Jurkat, Clone E6-1 (cell line): ENCODE measurements around the gene RDX.

Experiments used
- DNase-seq: peaks from one replicate; pipeline ENCODE4 v3.0.0-alpha.2; 2011; ENCODE audit warnings: low read depth, low spot score
- H3K4me3 ChIP-seq: 2 replicates; pipeline ENCODE4 v1.5.1; 2011; ENCODE audit warnings: mild to moderate bottlenecking, low read length, control low read depth, moderate library complexity

The RDX gene

DNA sequence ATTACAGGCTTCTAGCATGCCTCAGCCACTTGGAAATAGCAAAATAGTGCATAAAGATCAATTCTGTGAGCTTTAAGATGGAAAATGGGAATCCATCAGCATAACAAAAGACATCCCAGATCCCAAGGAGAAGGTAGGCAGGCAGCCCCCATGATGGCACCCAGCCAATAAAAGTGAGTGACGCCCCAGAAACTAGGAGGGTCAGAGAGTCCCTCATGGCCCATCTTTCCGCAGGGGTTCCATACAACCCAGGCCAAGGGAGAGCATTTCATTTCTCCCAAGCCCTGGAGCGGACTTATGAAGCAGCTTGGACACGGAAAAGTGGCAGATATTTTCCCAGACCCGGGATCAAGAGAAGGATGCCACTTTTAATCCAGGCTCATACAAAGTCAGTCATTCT is 110.0 kb downstream of the RDX start:
- no peak for DNase-seq
- no peak overlapping the region for H3K4me3 ChIP-seq

DNA sequence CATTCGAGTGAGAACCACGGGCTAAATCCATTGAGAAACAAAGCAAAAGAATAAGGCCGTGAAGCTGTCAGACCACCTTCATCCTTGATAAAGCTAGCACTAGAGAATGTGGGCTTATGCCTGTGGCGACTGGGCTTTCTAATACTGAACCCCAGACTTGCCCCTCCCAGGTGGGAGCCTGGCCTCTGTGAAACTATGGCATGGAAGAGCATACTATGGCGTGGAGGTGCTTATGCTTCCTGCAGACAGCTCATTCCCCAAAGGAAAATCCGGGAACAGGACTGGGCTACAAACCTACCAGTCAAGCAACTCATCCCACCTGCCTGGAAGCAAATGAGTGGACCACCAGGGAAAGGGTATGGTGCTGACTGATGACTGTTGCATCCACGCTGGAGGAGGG is 110.8 kb downstream of the RDX start:
- no peak for DNase-seq
- no peak overlapping the region for H3K4me3 ChIP-seq

DNA sequence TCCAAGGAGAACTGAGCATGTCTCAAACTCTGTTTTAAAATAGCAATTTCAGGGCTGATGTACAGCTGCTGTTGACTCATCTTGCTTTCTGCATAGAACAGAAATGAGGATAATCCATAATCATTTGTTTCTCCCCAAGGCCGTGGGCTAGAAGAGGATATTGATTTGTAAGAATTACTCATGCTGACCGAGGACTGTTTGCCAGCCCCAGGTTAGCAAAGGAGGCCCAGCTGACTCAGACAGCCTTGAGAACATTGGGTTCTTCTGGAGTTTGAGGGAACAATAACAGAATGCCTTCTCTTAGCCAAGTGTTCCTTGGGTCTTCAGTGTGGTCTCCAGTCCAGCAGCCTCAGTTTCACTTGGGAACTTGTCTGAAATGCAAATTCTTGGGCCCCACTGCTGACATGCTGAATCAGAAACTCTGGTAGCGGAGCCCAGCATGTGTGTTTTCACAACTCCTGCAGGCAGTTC is 111.3 kb downstream of the RDX start:
- no peak overlapping the region for H3K4me3 ChIP-seq
- DNase-seq: no peak

DNA sequence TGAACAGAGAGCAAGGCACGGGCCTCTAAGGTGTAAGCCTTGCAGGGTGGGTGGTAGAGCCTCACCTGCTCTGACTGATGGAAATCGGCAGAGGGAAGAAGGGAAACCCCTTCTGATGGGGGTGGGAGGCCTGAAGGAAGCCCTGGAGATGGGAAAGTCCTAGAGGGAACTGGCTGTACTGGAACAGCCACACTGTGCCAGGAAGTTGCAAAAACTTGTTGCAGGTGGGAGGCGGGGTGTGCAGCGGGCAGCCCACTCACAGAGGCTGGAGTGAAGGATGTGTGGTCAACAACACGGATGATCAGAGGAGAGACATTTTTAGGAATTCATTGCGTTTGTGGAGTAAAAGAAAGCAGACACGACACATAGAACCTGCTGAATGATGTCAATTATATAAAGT is 112.0 kb downstream of the RDX start:
- H3K4me3 ChIP-seq: no peak overlapping the region
- no peak for DNase-seq

DNA sequence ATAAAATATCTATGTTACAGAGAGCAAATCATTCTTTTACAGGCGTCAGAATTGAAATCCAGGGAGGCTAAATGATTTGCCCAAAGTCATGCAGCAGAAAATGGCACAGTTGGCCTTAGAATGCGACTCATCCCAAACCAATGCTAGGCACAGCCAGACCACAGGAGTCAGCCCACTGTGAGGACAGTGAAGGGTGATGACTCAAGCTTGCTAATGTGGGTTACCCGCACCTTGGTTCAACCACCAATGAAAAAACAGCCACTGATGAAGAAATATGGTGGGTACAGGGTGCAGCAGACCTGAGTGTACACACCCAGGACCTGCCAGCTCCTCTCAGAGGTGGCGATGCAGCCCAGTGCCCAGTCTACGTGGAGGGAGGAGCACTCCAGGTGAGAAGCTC is 113.5 kb downstream of the RDX start:
- H3K4me3 ChIP-seq: no peak overlapping the region

DNA sequence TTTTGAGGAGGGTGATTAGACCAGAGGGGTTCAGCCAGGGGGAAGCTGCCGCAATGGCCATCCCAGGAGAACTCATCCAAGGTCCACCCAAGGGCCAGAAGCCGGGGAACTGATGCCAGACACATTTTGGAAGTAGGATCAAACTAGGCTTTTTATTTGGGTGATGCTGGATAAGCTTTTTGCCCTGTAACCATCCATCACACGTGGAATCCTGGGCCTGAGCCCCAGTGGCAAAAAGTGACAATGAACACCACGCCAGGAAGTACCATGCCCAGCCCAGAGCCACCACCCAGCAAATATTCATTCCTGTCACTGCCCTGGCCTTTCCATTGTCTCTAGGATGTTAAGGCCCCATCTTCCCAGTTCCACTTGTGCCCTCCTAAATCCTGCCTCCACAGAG is 117.3 kb downstream of the RDX start:
- no peak for DNase-seq
- no peak overlapping the region for H3K4me3 ChIP-seq

More for the DNA sequence above, 113.5 kb downstream of the RDX start:
- DNase-seq: no peak

DNA sequence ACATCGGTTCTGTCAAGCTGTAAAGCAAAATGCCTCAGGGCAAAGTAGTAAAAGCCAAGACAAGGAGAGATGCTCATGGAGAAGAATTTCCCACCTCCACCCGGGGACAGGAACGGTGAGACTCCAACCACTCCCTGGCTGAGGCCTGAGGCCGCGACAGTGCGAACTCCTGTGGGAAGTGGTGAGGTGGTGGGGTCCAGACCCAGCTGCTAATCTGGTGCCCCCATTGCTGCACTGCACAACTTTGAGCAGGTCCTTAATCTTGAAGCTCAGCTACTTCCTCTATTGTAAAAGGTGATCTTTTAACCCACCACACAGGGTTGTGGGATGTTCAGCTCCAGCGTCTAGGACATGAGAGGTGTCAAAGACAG is 119.3 kb downstream of the RDX start:
- H3K4me3 ChIP-seq: no peak overlapping the region
- DNase-seq: no peak

DNA sequence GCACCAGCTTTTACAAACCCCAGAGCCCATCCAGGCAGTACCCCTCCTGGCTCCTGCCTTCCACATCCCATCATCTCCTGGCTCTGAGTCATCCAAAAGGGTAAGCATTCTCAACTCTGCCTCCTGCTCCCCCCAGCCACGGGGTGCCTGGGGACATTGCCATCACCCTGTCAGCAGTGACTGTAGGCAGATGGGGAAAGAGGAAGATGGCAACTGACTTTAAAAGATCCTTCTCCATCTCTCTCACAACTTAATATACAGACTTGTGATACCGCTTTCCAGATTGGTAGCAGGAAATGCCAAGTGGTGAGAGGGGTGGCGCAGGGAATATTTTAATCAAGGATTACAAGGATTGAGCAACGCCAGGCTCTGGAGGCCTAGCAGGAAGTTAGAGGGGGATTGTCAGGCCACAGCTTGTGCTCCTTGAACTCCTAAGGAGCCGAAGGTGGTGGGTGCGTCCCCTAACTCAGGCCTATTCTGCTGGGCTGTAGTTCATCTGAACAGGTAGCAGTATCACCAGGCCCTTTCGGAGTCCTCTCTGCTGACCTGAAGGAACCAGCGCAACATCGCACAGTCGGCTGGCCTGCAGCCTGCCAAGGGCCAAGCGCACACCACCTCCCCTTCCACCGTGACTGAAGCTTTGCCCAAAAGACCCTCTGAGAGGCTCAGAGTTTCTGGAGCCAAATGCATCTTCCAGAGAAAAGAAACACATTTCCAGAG is 119.9 kb downstream of the RDX start:
- DNase-seq: no peak
- H3K4me3 ChIP-seq: no peak overlapping the region

DNA sequence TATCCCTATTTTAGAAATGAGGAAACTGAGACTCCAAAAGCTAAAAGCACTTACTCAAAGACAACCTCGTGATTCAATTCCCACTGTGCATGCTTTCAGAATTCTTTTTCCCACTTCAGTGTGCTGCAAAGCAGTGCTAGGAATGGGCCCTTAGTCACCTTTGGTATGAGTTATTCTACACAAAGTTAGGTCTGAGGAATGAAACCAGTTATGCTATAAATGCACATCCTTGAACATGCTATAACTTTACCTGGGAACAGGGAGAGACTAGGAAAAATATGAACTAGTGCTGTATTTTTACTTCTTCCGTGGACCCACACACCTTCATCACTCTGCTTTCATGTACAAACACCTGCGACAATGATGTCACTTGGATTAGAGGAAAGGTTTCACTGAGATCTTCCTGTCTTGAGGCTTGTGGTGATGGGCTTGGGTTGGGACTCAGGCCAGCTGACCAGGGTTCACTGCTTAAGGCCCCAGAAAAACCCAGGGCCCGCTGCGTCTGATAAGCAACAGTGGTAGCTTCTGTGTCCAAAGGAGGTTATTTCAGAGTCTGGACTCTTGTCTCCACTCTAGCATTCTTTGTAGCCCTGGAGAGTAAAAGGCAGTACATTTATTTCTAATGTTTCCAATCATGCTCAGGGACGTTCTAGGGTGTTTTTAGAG is 121.6 kb downstream of the RDX start:
- DNase-seq: no peak
- H3K4me3 ChIP-seq: no peak overlapping the region

DNA sequence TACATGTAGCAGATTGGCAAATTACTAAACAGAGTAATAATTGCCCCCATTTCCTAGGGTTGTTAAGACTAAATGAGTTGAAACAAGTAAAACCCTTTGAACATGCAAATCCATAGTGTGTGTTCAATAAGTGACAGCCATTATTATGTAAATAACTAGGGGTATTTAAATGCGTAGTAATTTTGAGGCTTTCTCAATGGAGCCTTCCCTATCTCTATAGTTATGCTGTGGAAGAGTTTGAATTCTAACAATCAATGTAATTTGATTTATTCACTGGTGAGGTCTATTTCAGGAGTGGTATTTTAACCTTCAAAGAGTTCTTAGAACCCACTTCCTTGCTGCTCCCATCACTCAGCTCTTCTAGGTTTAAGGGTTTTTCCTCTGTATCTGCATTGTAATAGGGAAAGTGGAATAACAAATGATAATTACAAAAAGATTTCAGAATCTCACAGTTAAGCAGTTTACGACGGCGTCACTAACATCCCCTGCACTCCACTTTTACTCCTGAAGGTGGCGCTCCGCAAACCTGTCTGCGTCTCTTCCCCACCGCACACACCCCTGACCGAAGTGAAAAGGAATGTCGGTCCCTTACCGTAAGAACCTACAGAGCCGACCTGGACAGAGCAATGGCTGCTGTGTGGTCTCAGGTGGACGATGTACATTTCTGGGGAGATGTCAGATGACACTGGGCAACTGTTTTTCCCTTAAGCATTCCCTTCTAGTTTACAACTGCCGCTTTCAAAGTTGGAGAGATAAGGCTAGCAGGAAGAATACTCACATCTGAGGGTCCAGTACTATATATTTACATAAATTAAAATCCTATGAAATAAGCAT is 122.4 kb downstream of the RDX start:
- peak overlapping the region; percentile 16; the same call in 1 of the 2 replicates for H3K4me3 ChIP-seq
- peak; percentile 48 for DNase-seq

DNA sequence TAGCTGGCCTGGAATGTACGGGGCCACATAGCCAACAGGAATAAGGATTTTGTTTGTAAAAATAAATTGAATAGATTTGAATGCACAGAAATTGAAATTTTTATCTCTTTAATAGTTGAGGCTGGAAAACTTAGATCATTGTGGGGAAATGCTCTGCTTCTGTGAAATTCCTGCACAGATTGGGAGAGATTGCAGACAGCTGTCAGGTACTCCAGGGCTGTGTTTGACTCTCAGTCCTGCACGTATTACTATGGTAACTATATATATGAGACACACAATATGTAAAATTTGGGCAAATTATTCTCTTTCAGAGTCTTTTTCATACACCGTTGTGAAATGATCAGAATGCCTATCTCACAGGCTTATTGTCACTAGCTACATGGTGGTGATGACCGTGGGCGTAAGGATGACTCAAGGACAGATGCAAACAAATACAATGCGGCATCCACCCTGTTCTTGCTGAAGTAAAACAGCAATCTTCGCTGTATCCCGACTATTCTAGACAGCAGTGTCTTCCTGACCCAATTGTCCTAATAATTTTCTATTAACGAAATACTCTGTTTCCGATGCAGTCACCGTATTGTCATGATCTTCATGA is 123.8 kb downstream of the RDX start:
- no peak overlapping the region for H3K4me3 ChIP-seq
- DNase-seq: no peak

DNA sequence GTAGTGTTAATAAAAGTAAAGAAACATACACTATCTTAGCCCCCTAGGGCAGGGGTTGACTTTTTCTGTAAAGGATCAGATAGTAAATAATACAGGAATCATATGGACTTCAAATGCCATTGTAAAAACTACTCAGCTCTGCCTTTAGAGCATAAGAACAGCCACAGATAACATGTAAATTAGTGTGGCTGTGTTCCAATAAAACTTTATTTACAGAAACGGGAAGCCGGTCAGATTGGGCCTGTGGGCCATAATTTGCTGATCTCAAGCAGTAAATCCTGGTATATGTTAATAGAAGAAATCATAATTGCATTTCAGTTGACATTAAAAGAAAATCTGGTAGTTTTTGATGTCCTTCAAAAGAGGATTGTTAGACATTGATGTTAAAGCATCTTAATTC is 126.7 kb downstream of the RDX start:
- DNase-seq: no peak
- H3K4me3 ChIP-seq: no peak overlapping the region

DNA sequence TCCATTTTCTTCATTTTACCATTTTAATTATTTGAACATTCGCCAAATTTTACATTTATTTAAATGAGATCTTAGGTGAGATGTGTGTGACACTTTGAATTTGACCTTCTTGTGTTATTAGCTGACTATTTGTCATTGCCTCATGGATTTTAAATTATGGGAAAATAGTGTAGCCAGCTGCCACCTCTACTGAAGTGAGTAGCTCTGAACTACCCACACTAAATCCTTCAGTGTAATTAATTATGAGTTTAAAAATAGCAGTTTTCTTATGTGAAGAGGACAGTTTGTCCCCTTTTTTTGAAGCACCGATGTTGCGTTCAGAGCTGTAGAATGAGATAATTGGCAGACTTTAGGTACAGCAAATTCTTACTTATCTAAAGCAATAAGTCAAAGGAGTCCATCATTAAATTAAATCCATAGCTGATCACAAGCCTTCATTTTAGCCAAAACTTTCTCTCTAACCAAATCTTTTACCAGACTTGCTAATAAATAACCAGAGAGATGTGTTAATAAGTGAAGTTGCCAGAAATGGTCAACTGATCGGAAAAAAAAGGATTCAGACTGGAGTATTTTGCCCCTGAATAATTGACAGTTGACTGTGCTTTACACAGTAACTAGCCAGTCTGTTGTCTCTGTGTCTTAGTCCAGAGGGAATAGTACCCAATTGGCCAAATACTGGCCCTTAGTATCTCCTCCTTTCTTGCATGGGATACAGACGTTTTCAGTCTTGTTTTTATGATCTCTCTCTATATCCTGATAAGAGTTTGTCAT is 128.2 kb downstream of the RDX start:
- no peak overlapping the region for H3K4me3 ChIP-seq
- no peak for DNase-seq

DNA sequence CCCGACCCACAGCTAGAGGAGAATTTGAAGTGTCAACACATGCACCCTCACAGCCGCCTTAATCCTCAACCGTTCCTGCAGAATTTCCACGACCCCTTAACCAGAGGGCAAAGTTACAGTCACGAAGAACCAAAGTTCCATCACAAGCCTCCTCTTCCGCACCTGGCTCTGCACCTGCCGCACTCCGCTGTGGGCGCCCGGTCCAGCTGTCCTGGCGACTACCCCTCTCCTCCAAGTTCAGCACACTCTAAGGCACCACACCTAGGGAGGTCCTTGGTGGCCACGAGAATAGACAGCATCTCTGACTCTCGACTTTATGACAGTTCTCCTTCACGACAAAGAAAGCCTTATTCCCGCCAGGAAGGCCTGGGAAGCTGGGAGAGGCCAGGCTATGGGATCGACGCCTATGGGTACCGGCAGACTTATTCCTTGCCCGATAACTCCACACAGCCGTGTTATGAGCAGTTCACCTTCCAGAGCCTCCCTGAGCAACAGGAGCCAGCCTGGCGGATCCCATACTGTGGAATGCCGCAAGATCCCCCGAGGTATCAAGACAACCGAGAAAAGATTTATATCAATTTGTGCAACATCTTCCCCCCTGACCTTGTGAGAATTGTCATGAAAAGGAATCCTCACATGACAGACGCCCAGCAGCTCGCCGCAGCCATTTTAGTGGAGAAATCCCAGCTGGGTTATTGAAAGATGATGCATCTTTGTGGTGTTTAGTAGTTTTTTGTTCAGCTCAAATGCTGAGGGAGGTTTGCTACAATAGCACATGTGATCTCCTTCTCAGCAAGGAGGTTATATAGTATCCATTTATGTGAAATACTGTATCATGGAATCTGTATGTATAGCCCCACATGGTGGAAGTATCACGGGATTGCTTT is 131.1 kb downstream of the RDX start:
- DNase-seq: no peak
- H3K4me3 ChIP-seq: no peak overlapping the region

DNA sequence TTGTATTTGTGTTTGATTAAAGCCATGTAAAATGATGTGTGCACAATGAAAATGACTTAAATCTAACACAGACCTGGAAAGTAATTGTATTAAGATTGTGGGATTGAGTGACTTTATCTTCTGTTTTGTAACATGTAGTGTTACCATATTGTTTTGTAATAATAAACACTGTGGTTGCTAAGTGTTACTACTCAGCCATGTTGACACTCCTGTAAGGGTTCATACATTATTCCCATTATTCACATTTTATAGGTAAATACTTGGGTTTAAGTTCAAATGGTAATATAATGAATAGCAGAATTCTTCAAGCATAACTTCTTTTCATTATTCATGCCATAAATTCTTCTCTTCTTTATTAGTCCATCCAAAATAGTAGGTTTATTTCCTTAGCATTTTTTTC is 134.2 kb downstream of the RDX start:
- no peak for DNase-seq
- H3K4me3 ChIP-seq: no peak overlapping the region

DNA sequence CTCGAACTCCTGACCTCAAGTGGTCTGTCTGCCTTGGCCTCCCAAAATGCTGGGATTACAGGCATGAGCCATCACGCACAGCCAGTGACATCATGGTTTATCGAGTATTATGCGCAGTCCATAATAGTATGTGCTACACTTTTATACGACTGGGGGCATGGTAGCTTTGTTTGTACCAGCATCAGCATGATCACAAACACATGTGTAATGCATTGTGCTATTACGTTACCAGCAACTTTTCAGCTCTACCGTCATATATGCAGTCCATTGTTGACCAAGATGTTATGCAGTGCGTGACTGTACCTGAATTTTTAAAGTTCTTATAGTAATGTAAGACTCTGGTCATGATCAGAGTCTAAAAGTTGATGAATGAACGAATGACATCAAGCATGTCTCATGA is 135.4 kb downstream of the RDX start:
- no peak overlapping the region for H3K4me3 ChIP-seq
- no peak for DNase-seq

DNA sequence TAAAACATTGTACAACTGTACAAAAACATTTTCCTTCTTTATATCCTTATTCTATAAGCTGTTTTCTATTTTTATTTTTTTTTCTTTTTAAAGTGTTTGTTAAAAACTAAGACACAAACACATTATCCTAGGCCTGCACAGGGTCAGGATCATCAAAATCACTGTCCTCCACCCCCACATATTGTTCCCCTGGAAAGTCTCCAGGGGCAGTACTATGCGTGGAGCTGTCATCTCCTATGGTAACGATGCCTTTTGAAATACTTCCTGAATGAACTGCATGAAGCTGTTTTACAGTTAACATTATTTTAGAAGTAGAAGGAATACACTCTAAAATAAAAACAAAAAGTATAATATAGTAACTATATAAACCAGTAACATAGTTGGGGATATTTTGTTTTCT is 136.0 kb downstream of the RDX start:
- DNase-seq: no peak
- H3K4me3 ChIP-seq: no peak overlapping the region

DNA sequence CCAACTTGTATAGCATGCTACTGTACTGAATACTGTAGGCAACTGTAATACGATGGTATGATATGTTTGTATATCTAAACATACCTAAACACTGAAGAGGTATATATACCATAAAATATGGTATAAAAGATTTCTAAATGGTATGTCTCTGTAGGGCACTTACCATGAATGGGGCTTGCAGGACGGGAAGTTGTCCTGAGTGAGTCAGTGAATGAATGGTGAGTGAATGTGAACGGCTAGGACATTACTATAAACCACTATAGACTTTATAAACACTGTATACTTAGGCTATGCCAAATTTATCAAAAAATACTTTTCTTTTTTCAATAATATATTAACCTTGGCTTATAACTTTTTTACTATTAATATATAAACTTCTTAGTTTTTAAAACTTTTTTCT is 136.4 kb downstream of the RDX start:
- no peak overlapping the region for H3K4me3 ChIP-seq
- DNase-seq: no peak
